T-helper 1 cell (primary cell): ENCODE data around the gene PCNX4.
A peak's percentile ranks its signal among the peaks of the same experiment; 100 is the strongest.
"Not testable (repeated sequence)": the region's sequence is repeated elsewhere in the genome, so short reads cannot be mapped to it uniquely, and the experiment has no call there.

Experiments
- DNase-seq, 5 donors: peaks; one replicate each; pipeline ENCODE4 v3.0.0-alpha.2; 2012 to 2020
- total RNA-seq, 4 donors: gene quantifications; one replicate each; lab custom pipeline; 2026; lab: John Stamatoyannopoulos, UW

Gene PCNX4
- total RNA-seq, result 30.1 to 55.1 (median 45.8) reads per million in 4 donors

DNA sequence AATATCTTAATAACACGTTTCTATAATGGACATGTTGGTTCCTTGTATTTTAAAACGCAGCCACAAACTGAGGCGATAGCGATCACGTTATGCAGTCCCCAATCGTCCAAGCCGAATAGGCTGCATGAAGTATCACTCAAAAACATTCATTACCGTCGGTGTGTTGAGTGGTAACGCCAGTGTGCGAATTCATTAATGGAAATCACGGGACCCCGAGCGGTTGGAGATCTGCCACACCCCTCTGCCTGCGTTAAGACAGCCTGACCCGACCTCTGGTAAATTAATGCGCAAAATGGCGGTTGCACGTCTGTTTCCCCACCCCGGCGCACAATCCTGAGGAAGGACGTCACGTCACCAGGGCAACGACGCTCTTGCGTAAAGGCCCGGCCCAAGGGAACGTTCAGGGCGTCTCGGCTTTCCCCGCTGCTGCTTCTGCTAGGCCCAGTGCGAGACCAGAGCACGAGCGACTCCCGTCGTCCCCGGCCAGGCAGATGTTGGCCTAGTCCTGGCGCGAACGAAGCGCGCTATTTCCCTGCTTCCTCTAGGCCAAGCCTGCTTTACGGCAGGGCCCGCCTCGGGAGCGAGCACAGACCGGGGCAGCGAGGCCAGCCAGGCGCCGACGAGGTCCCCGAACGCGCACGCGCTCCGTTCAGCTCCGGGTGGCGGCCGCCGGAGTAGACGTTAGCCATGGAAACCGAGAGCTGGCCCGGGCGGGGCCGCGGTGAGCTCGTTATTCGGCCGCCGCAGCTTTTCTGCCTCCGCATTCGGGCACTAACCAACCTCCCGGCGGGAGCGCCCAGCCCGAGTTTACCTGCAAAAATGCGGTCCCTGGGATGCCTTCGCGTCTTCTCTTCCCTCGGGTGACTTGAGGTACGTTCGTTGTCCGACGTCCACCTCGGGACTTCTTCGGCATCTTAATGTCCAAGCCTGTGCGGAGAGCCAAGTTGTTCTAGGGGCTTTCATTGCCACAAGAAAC, at the start of gene PCNX4:
PCNX4 (plus strand) TSS at position 374 of the 976 bp plus-strand sequence. CDS start 15,716 bp downstream, outside the sequence.
- peak; percentile 86 to 98 (median 90) for DNase-seq

DNA sequence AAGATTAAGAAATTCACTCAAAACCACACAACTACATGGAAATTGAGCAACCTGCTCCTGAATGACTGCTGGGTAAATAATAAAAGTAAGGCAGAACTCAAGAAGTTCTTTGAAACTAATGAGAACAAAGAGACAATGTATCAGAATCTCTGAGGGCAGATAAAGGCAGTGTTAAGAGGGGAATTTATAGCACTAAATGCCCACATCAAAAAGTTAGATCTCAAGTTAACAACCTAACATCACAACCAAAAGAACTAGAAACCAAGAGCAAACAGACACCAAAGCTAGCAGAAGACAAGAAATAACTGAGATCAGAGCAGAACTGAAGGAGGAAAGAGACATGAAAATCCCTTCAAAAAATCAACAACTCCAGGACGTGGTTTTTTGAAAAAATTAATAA, 43.7 kb upstream of the PCNX4 start:
- not testable (repeated sequence) for DNase-seq

DNA sequence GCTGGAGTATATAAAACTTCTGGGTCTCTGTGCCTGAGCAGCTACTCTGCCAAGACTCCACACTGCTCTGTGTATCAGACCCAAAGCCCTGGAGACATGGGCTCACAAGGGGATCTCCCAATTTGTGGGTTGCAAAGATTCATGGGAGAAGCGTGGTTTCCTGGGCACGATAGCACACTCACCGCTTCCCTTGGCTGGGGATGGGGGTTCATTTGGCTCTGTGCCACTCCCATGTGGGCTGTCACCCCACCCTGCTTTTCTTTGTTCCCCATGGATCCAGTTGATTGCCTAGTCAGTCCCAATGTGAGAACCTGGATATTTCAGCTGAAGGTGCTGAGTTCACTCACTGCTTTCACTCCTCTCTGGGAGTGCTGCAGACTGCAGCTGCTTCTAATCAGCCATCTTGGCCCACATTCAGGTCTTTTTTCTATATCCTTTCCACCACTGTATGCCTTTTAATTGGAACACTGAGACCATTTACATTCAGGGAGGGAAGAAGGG, 40.0 kb upstream of the PCNX4 start:
- DNase-seq, result peak in 1 of 5 donors; percentile 4

DNA sequence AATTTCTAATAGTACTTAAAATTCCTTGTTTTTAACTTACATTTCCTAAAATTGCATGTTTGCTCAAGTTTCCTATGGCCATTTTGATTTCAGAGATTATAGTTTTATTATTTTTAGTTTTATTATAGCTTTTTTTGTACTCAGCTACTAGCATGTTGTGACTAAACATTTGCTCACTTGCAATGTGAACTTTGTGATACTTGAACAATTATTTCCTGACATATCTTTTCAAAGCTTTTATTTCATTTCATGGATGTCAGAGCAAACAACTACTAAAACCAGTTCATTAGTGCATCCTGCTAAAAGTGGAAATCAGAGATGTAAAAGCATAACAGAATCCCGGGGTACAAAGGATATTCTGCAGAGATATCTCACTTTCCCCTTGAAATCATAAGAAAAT, 33.6 kb upstream of the PCNX4 start:
- no peak for DNase-seq

DNA sequence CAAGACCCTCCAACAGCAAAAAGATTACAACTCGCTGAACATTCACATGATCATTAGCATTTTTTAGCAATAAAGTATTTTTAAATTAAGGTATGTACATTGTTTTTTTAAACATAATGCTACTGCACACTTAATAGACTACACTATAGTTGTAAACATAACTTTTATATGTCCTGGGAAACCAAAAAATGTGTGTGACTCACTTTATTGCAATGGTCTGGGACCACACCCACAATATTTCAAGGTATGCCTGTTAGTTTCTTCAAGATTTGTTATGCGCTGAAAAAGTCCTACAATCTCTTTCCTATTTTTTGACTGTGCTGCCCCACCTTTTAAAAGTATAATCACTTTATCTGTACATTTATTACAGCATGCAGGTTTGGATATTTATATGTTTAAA, 30.4 kb upstream of the PCNX4 start:
- no peak for DNase-seq

DNA sequence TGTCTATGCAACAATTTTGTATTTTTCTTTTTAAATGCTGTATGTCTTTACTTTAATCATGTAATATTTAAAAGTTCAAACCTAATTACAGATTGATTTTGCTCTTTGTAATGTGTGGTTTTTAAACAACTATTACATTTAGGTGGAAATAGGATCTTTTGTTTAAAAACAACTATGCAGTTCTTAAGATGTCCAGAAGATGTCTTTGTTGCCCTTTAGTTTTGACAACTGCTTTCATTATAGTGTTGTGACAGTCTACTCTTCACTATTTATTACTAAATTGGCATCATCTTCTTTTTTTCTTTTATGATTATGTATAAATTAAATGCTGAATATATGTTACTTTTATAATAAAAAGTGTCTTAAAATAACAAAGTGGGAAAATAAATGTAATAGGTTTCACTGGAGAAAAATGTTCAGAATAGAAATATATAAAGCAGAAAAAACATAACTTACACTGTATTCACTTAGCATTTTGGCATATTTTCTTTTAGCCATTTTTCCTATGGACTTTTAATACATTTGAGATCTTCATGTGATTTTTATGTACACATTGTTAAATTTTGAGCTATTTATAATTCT, 27.1 kb upstream of the PCNX4 start:
- peak in 1 of 5 donors; percentile 16 for DNase-seq

DNA sequence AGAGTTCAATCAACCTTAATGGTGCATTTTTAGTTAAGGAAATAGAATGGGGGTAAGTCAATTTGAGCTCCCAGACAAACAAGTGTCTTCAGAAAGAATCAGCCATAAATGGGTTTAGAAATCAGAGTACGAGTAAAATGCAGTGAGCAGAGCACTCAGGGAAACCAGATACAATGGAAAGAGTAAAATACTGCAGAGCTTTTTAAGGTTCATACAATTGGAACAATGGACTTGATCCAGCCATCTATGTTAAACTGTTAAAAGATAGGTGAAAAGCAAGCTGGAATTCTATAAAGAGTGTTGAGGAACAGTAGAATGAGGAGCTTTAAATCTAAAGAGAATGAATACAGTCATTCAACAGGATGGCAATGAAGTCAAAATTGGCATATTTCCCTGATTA, 23.8 kb upstream of the PCNX4 start:
- no peak for DNase-seq

DNA sequence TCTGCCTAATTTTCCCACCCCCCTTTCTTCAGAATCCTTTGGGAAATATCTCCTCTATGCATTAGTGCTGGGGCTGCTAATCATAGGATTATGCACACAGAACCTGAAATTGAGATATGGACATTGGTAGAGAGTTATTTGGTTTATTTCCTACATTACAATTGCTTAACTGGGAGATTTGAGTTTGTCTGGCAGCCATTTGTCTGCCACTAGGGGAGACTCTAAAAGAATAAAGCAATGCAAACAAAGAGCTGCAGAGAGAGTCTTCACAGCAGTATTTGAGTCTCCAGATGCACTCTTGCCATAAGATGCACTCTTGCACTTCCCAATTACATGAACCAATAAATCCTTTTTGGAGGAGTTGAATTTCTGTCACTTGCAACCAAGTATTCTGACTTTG, 12.0 kb upstream of the PCNX4 start:
- no peak for DNase-seq

DNA sequence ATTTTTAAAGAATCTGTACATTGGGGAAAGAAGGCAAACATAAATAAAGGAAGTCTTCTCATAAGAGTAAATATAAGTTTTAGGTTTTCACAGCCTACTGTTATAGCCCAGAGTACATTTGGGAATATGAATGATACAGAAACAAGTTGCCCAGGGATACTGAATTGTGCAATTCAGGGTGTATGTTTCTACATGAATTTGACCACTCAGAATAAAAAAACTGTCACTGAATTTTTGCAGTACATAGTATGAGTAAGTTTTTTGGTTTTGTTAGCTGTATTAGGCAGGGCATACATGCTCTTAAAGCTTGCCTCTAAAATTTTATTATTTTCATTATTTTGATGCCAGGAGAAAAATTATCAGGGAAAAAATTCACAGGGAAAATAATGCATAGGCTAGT, 6.6 kb upstream of the PCNX4 start:
- no peak for DNase-seq

DNA sequence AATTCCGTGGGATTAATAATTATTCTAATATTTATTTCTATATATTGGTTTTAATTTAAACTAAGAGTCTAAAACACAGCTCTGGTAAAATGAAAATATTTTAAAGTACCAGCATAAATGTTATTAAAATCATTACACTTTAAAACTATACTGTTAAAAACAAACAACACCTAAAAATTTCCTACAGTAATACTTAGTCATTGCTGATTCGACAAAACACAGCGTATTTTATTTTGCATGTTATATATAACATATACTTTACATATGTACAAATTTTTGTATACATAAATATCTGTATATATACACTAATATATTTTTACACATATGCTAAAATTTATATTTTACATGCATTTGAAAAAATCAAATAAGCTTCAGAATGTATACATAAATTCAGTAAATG, 6.0 kb upstream of the PCNX4 start:
- DNase-seq, result no peak

DNA sequence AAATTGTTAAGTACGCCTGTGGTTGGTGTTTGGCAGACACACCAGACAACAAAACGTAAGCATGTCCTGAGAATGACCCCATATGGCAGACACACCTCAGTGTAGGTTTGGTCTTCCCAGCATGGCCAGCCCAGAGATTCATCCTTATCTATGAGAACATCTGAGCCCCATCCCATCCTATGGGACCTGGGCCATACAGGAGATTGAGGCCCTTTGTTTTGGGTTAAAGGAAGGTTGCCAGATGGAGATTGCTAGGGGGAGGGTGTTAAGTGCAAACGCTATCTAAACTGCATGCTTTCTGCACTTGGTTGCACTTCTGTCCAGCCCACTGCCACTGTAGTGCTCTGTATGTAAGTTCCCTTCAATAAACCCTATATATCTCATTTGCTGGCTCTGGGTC, 4.1 kb upstream of the PCNX4 start:
- DNase-seq, result no peak

DNA sequence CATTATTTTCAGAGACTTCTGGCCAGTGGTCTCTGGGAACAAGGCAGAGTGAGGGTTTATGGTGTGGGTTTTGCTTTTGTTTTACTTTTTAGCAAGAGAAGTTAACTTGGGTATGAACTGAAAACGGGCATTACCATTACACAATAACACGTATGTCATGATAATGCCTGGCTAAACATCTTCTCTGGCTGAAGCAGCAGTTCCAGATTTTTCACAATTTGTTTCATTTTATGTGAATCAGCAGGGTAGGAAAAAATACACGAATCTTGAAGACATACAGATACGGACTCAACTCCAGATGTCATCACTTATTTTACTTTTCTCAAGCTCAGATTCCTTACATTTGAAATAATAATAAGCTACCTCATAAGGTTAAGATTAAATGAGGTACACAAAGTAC, 2.5 kb upstream of the PCNX4 start:
- no peak for DNase-seq

DNA sequence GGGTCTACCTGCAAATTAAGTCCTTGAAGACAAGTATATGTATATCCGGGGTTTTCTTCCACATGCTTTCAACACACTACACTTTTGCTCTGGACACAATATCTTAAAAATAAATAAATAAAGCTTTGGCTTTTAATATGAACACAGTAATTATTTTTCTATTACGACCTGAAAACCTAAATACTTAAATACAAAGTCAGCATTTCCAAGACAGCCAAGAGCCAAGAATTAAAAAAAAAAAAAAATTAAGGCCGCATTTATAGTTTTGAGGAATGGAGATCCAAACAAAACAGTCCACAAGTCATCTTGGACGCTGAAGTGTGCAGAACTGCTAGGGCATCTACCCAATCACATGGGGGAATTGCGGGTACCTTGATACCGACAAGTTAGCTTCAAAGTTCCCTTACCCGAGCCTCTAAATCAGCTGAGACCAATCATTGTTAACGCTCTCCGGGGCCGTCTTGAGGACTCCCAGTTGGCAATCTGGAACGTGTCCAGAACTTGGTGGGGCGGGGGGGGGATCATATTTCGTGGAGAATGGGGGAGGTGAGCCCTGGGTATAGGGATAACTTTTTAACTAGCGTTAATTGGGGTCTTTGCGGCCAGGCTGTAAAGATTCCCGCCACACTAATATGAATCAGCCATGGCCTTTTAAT, 731 bp upstream of the PCNX4 start:
- peak in 2 of 5 donors; percentile 3 to 23 for DNase-seq

DNA sequence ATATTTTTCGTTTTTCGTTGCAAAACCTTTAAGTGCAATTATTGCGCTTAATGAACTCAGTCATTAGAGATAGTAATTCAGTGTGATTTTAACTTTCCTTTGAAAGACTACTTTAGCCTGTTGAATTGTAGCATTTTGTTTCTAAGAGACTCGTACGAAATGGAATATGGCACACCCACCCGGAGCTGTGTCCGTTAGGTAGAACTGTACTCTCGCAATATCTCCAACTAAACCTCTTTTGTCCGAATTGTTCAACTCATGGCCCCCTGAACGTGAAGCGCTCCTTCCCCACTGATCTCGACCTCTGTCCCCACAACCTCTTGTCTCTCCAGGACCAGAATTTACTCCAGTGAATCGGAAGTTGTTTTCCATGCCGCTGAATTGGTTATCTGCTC, 800 bp downstream of the PCNX4 start:
- peak in 2 of 5 donors; percentile 3 to 19 for DNase-seq

DNA sequence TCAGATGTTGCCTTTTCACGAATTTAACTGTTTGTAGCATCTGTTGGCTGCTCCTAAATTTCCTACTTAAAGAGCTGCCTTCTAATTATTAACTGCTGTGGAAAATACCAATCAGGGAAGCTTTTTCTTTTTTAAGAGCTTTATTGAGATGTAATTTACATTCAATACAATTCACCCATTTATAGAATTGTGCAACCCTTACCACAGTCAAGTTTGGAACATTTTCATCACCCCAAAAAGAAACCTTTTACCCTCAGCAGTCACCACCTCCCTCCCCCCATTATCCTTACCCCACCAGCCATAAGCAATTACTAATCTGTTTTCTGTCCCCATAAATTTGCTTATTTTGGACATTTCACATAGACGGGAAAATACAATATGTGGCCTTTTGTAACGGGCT, 1.4 kb downstream of the PCNX4 start:
- no peak for DNase-seq

DNA sequence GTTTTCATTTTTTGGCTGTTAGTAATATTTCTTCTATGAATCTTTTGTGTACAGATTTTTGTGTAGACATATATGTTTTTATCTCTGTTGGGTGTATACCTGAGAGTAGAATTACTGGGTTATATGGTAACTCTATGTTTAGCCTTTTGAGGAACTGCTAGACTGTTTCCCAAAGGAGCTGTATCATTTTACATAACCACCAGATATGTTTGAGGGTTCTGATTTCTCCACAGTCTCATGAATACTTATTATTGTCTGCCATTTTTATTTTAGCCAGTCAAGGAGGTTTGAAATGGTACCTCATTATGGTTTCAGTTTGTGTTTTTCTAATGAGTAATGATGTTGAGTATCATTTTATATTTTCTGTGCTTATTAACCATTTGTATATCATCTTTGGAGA, 1.9 kb downstream of the PCNX4 start:
- DNase-seq, result no peak

DNA sequence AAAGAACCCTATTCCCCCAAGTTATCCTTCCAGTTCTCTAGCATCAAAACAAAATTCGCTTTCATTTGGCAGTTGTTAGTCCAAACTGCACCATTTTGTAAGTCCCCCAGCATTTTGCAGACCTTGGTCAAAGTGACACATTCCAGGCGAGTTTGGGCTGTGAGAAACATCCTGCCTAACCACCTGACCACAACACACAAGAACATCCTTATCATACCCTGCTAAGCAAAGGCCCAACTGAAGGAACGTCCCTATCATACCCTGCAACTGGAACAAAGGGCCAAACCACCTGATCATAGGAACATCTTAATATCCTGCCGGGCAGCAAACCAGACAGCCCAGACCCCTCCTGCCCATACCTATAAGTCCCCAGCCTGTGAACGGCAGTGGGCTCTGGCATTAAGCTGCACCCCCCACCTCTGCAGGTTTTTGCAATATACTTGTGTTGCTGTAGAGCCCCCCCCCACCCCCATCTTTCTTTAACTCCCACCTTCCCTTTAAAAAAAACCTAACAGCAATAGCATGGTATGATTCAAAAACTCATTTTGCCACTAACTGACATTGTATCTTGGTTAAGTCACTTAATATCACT, 2.7 kb downstream of the PCNX4 start:
- DNase-seq, result peak in 1 of 5 donors; percentile 72

DNA sequence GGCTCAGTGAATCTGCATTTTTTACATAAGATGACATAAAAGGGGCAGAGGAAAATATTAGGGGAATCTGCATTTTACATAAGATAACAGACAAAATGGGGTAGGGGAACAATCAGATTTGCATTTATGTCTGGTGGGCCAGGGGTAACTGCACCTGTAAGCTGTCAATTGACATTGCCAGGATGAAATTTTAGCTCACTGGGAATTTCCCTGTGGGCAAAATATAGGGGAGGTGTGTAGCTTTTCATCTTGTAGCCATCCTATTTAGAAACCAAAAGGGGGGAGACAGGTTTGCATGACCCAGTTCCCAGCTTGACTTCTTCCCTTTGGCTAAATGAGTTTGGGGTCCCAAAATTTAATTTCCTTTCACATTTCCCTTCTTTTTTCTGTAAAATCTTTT, 3.5 kb downstream of the PCNX4 start:
- DNase-seq, result no peak

DNA sequence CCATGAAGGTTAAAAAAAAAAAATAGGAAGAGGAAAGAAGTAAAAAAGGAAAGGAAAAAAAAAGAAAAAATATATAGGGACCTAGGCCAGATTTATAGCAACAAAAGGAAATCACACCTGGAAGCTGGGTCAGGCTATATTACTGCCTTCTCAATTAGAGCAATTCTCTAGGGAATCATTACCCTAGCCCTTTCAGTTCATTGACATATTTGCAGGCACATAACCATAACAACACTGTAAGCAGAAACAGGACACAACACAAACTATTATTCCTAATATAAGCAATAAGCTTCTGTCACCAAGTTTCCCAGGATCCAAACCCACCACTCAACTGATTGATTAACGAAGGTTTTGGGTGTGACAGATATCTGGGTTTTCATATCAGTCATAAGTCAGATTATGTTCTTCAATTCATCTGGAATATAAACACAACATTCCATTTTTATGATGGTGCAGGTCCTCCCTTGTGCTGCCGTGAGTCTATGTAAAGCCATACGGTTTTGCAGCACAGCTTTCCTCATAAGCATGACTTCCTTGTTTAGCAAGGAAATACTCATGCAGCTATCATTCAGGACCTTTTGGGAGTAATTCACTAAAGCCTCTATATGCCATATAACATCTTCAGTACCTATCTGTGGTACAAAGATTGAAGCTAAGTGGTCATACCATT, 4.2 kb downstream of the PCNX4 start:
- no peak for DNase-seq

DNA sequence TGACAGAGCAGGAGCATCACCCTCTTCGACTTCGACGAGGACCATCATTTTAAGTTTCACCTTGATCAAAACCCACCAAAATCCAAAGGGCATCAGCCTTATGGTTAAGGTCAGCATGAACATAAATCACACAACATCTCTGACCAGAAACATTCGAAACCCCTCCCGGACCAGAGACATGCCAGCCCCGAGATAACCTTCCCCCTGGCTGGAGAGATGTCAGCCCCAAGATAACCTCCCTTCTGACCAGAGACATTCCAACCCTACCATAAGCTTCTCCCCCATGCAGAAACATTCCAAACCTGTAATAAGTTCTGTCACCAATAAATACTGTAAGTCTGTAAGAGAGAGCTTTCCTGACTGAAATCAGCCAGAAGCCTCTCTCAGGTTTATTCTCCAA, 6.3 kb downstream of the PCNX4 start:
- DNase-seq, result no peak

DNA sequence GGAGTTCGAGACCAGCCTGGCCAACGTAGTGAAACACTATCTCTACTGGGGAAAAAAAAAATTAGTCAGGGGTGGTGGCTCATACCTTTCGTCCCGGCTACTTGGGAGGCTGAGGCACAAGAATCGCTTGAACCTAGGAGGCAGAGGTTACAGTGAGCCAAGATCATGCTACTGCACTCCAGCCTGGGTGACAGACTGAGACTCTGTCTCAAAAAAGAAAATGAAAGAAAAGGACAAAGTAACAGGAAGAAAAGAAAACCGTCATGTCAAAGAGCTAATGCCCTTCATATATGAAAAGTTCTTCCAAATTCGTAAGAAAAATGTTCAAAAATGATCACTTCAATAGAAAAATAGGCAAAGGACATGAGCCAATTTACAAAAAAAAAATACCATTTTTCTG, 8.1 kb downstream of the PCNX4 start:
- DNase-seq, result not testable (repeated sequence)

DNA sequence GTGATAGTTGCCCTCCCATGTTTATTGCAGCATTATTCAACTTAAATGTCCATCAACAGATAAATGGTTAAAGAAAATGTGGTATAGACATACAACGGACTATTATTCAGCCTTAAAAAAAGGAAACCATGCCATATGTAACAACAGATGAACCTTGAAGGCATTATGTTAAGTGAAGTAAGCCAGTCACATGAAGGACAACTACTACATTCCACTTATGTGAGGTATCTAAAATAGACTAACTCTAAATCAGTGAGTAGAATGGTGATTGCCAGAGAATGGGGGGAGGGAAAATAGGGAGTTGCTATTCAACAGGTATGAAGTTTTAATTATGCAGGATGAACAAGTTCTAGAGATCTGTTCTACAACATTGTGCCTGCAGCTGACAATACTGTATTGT, 10.1 kb downstream of the PCNX4 start:
- no peak for DNase-seq
